HepG2 (cell line): ENCODE measurements around the gene SF3B2.

Source experiments
- CTCF ChIP-seq: sonication (generic); formaldehyde crosslinking; IDR thresholded peaks from 2 replicates; pipeline ENCODE4 v1.5.0; 2020; ENCODE audit warnings: mild to moderate bottlenecking, missing genetic modification reagents, moderate library complexity
- DNMT1 ChIP-seq: sonication (generic); formaldehyde crosslinking; IDR thresholded peaks from 2 replicates; pipeline ENCODE4 v1.5.1; 2020; ENCODE audit warnings: mild to moderate bottlenecking, missing genetic modification reagents
- HDAC2 ChIP-seq: sonication (generic); formaldehyde crosslinking; IDR thresholded peaks from 2 replicates; pipeline ENCODE4 v1.4.0; 2020; ENCODE audit warnings: missing genetic modification reagents
- NFYC ChIP-seq: IDR thresholded peaks from 2 replicates; pipeline ENCODE4 v1.6.1; 2016; ENCODE audit warnings: missing genetic modification reagents, missing compliant biosample characterization
- ZNF180 ChIP-seq: sonication (generic); formaldehyde crosslinking; IDR thresholded peaks from 2 replicates; pipeline ENCODE4 v1.4.0; 2020; ENCODE audit warnings: low read depth, missing genetic modification reagents, borderline replicate concordance
- ZNF251 ChIP-seq: sonication (generic); formaldehyde crosslinking; IDR thresholded peaks from 2 replicates; pipeline ENCODE4 v1.9.0; 2021; ENCODE audit warnings: mild to moderate bottlenecking, missing genetic modification reagents

GRCh38 chr11:66059966-66060680, 8.0 kb downstream of the SF3B2 start:
- TF ChIP-seq CTCF (CRISPR knock-in tag) (no peak), ZNF180 (CRISPR knock-in tag) (no peak), ZNF251 (CRISPR knock-in tag) (no peak), NFYC (CRISPR knock-in tag) (no peak), DNMT1 (CRISPR knock-in tag) (no peak), HDAC2 (CRISPR knock-in tag) (no peak)
